HG03575 (cell line): ENCODE measurements around the gene TFCP2.

Experiments
- ATAC-seq: cut with Tn5 transposase; IDR thresholded peaks from one replicate; pipeline ENCODE4 v1.9.1; 2021; ENCODE audit not compliant: unreplicated experiment, insufficient number of reproducible peaks, low FRiP score; ENCODE audit errors: extremely low read depth

Gene TFCP2

GRCh38 chr12:51171884-51172514, 936 bp downstream of the TFCP2 start:
- ATAC-seq, result no peak

- no peak for ATAC-seq
Measured at GRCh38 chr12:51163795-51164194, 9.1 kb downstream of the TFCP2 start.

GRCh38 chr12:51162217-51162616, 10.7 kb downstream of the TFCP2 start:
- no peak for ATAC-seq

GRCh38 chr12:51160814-51161459, 12.0 kb downstream of the TFCP2 start:
- no peak for ATAC-seq

- no peak for ATAC-seq
Measured at GRCh38 chr12:51156245-51156765, 16.6 kb downstream of the TFCP2 start.

- no peak for ATAC-seq
Measured at GRCh38 chr12:51152953-51153352, 20.0 kb downstream of the TFCP2 start.

- no peak for ATAC-seq
Measured at GRCh38 chr12:51150777-51151176, 22.2 kb downstream of the TFCP2 start.

GRCh38 chr12:51147309-51147708, 25.6 kb downstream of the TFCP2 start:
- ATAC-seq, result no peak

- ATAC-seq, result no peak
Measured at GRCh38 chr12:51139292-51139844, 33.6 kb downstream of the TFCP2 start.

GRCh38 chr12:51132693-51133092, 40.2 kb downstream of the TFCP2 start:
- ATAC-seq, result no peak

- ATAC-seq, result no peak
Measured at GRCh38 chr12:51131745-51132521, 41.0 kb downstream of the TFCP2 start.

- ATAC-seq, result no peak
Measured at GRCh38 chr12:51128919-51129318, 44.0 kb downstream of the TFCP2 start.

- ATAC-seq, result no peak
Measured at GRCh38 chr12:51127050-51127729, 45.7 kb downstream of the TFCP2 start.

GRCh38 chr12:51126297-51126696, 46.6 kb downstream of the TFCP2 start:
- ATAC-seq, result no peak

- no peak for ATAC-seq
Measured at GRCh38 chr12:51124504-51124903, 48.4 kb downstream of the TFCP2 start.

GRCh38 chr12:51122844-51123243, 50.1 kb downstream of the TFCP2 start:
- ATAC-seq, result no peak

GRCh38 chr12:51118706-51119105, 54.2 kb downstream of the TFCP2 start:
- no peak for ATAC-seq

- ATAC-seq, result no peak
Measured at GRCh38 chr12:51115533-51115932, 57.4 kb downstream of the TFCP2 start.

- no peak for ATAC-seq
Measured at GRCh38 chr12:51108136-51108535, 64.8 kb downstream of the TFCP2 start.
